WTC11 (cell line): ENCODE data around the gene CEP170B. TPM values are rescaled to one million over a fixed set of nuclear protein-coding genes. Genes with fewer than 3 reads are reported as not detected.

ENCODE experiments used
- ATAC-seq: fragments of 200-7000 bp; cut with Tn5 transposase; 2 replicates; pipeline ENCODE4 v1.10.0; 2021; ENCODE audit warnings: mild to moderate bottlenecking, moderate library complexity
- CTCF ChIA-PET: fragments of 300-600 bp; sonication (Branson Sonifier 250); formaldehyde crosslinking; loops from one replicate; lab custom pipeline; 2021; ENCODE audit warnings: antibody characterized with exemption; lab: Charles Lee
- POLR2A ChIA-PET: fragments of 350-600 bp; sonication (Branson Sonifier 250); formaldehyde crosslinking; loops from one replicate; lab custom pipeline; 2021; ENCODE audit warnings: antibody characterized with exemption; lab: Charles Lee
- DNase-seq: peaks from one replicate; pipeline ENCODE4 v3.0.0; 2021; ENCODE audit warnings: low spot score
- H3K27ac Mint-ChIP-seq: 2 replicates; pipeline ENCODE4 v1.8.0; 2021; ENCODE audit warnings: mixed read lengths
- H3K27me3 Mint-ChIP-seq: 2 replicates; pipeline ENCODE4 v1.8.0; 2021; ENCODE audit warnings: low read depth, mild to moderate bottlenecking, moderate library complexity, mixed read lengths
- H3K36me3 Mint-ChIP-seq: 2 replicates; pipeline ENCODE4 v1.8.0; 2021; ENCODE audit warnings: mixed read lengths
- H3K4me1 Mint-ChIP-seq: 2 replicates; pipeline ENCODE4 v1.8.0; 2022; ENCODE audit warnings: mixed read lengths
- H3K4me3 Mint-ChIP-seq: 2 replicates; pipeline ENCODE4 v1.8.0; 2021; ENCODE audit warnings: mild to moderate bottlenecking, moderate library complexity, mixed read lengths
- H3K9me3 Mint-ChIP-seq: 2 replicates; pipeline ENCODE4 v1.8.0; 2021; ENCODE audit warnings: mixed read lengths
- ATF1 ChIP-seq: sonication (generic); formaldehyde crosslinking; IDR thresholded peaks from 2 replicates; pipeline ENCODE4 v1.8.1; 2023; ENCODE audit warnings: mild to moderate bottlenecking, moderate library complexity, missing genetic modification reagents
- CDX4 ChIP-seq: fragments of 250-450 bp; sonication (Bioruptor Pico); IDR thresholded peaks from 2 replicates; pipeline ENCODE4 v1.9.0; 2021; ENCODE audit warnings: moderate library complexity, mild to moderate bottlenecking, inconsistent platforms, borderline replicate concordance
- CREM ChIP-seq: sonication (generic); formaldehyde crosslinking; IDR thresholded peaks from 2 replicates; pipeline ENCODE4 v1.8.1; 2022; ENCODE audit warnings: mild to moderate bottlenecking, missing genetic modification reagents, moderate library complexity
- E2F1 ChIP-seq: sonication (generic); formaldehyde crosslinking; IDR thresholded peaks from 2 replicates; pipeline ENCODE4 v1.8.0; 2022; ENCODE audit warnings: mild to moderate bottlenecking, missing genetic modification reagents
- E2F5 ChIP-seq: sonication (generic); formaldehyde crosslinking; IDR thresholded peaks from 2 replicates; pipeline ENCODE4 v1.8.1; 2022; ENCODE audit warnings: mild to moderate bottlenecking, moderate library complexity, missing genetic modification reagents
- GABPB1 ChIP-seq: sonication (generic); formaldehyde crosslinking; IDR thresholded peaks from 2 replicates; pipeline ENCODE4 v1.8.1; 2023; ENCODE audit warnings: mild to moderate bottlenecking, missing genetic modification reagents
- HMGA2 ChIP-seq: fragments of 250-450 bp; sonication (Bioruptor Pico); IDR thresholded peaks from 2 replicates; pipeline ENCODE4 v1.4.0; 2021; ENCODE audit warnings: mild to moderate bottlenecking, moderate library complexity
- KAT7 ChIP-seq: sonication (generic); formaldehyde crosslinking; IDR thresholded peaks from 2 replicates; pipeline ENCODE4 v1.8.1; 2023; ENCODE audit warnings: missing genetic modification reagents, mild to moderate bottlenecking, borderline replicate concordance
- MLX ChIP-seq: sonication (generic); formaldehyde crosslinking; IDR thresholded peaks from 2 replicates; pipeline ENCODE4 v1.8.1; 2023; ENCODE audit warnings: mild to moderate bottlenecking, missing genetic modification reagents, moderate library complexity
- NFATC4 ChIP-seq: fragments of 250-450 bp; sonication (Bioruptor Pico); IDR thresholded peaks from 2 replicates; pipeline ENCODE4 v1.9.0; 2021; ENCODE audit warnings: mild to moderate bottlenecking
- NR1H2 ChIP-seq: sonication (generic); formaldehyde crosslinking; IDR thresholded peaks from 2 replicates; pipeline ENCODE4 v1.9.0; 2021; ENCODE audit warnings: mild to moderate bottlenecking, moderate library complexity, missing genetic modification reagents
- NR2C2 ChIP-seq: sonication (generic); formaldehyde crosslinking; IDR thresholded peaks from 2 replicates; pipeline ENCODE4 v1.8.0; 2022; ENCODE audit warnings: mild to moderate bottlenecking, missing genetic modification reagents
- PRRX2 ChIP-seq: fragments of 250-450 bp; sonication (Bioruptor Pico); IDR thresholded peaks from 2 replicates; pipeline ENCODE4 v1.8.0; 2021; ENCODE audit warnings: mild to moderate bottlenecking
- RELA ChIP-seq: sonication (generic); formaldehyde crosslinking; IDR thresholded peaks from 2 replicates; pipeline ENCODE4 v1.8.1; 2022; ENCODE audit warnings: missing genetic modification reagents, mild to moderate bottlenecking, borderline replicate concordance
- SMAD4 ChIP-seq: sonication (generic); formaldehyde crosslinking; IDR thresholded peaks from 2 replicates; pipeline ENCODE4 v1.8.0; 2022; ENCODE audit warnings: mild to moderate bottlenecking, missing genetic modification reagents
- SOX15 ChIP-seq: fragments of 250-450 bp; sonication (Bioruptor Pico); IDR thresholded peaks from 2 replicates; pipeline ENCODE4 v1.9.0; 2021; ENCODE audit warnings: mild to moderate bottlenecking
- TEAD1 ChIP-seq: sonication (generic); formaldehyde crosslinking; IDR thresholded peaks from 2 replicates; pipeline ENCODE4 v1.8.0; 2022; ENCODE audit warnings: mild to moderate bottlenecking, missing genetic modification reagents
- ZBTB21 ChIP-seq: sonication (generic); formaldehyde crosslinking; IDR thresholded peaks from 2 replicates; pipeline ENCODE4 v1.8.1; 2023; ENCODE audit warnings: mild to moderate bottlenecking, missing genetic modification reagents, borderline replicate concordance
- ZBTB43 ChIP-seq: sonication (generic); formaldehyde crosslinking; IDR thresholded peaks from 2 replicates; pipeline ENCODE4 v1.8.1; 2023; ENCODE audit warnings: mild to moderate bottlenecking, missing genetic modification reagents
- ZNF396 ChIP-seq: fragments of 250-450 bp; sonication (Bioruptor Pico); IDR thresholded peaks from 2 replicates; pipeline ENCODE4 v1.8.0; 2021; ENCODE audit warnings: mild to moderate bottlenecking, moderate library complexity, borderline replicate concordance
- ZNF532 ChIP-seq: fragments of 250-450 bp; sonication (Bioruptor Pico); IDR thresholded peaks from 2 replicates; pipeline ENCODE4 v1.9.0; 2021; ENCODE audit warnings: mild to moderate bottlenecking, borderline replicate concordance
- total RNA-seq: library from RNA; stranded (reverse); gene quantifications from 3 replicates; pipeline ENCODE4 v1.2.3, GENCODE V29; 2021

CEP170B gene
- total RNA-seq, 1 experiment from 2014 or later: 47.0 TPM

GRCh38 chr14:104879201-104879982 lies 14.3 kb downstream of the CEP170B start:
- POLR2A ChIA-PET: interaction anchor here (0.6 kb wide), 1 partner anchor 395 kb away, joined by 3 read pairs; no protein-coding TSS in a partner anchor
- H3K9me3 Mint-ChIP-seq: no peaks in the 10 kb centered on the region
- no peaks in the 10 kb centered on the region for H3K27me3 Mint-ChIP-seq
- 0 out of 2 replicates have a peak, but pooled peaks cover 6% of the 10 kb centered on the region for H3K4me1 Mint-ChIP-seq
- no peak for TF ChIP-seq PRRX2
- no peak for TF ChIP-seq NFATC4 (CRISPR knock-in tag)
- no peak for TF ChIP-seq SMAD4 (CRISPR knock-in tag)
- TF ChIP-seq ZNF396 (CRISPR knock-in tag): no peak
- TF ChIP-seq ATF1 (CRISPR knock-in tag): no peak
- TF ChIP-seq, all 79 proteins: peak for 0
- DNase-seq: no peak
- CTCF ChIA-PET: interaction anchor here (1.0 kb wide), 1 partner anchor 52 kb away, joined by 3 read pairs; no protein-coding TSS in a partner anchor
- ATAC-seq: no peak
- no peak overlapping the region for H3K4me3 Mint-ChIP-seq
- H3K27ac Mint-ChIP-seq: no peak overlapping the region
- 0 out of 2 replicates have a peak, but pooled peaks cover 2% of the 10 kb centered on the region for H3K36me3 Mint-ChIP-seq

- Mint-ChIP-seq H3K36me3 (0 out of 2 replicates have a peak, but pooled peaks cover 2% of the 10 kb centered on the region), H3K27me3 (no peaks in the 10 kb centered on the region), H3K4me3 (no peak overlapping the region), H3K4me1 (0 out of 2 replicates have a peak, but pooled peaks cover 6% of the 10 kb centered on the region), H3K9me3 (no peaks in the 10 kb centered on the region), H3K27ac (no peak overlapping the region)
- DNase-seq (no peak), ATAC-seq (no peak)
- no peak for TF ChIP-seq CDX4 (CRISPR knock-in tag)
- ChIA-PET POLR2A (no interaction called here), CTCF (interaction anchor here (1.0 kb wide), 1 partner anchor 53 kb away, joined by 3 read pairs; no protein-coding TSS in a partner anchor)
Measured at GRCh38 chr14:104879983-104880565, 15.0 kb downstream of the CEP170B start.

GRCh38 chr14:104880584-104881210 lies 15.6 kb downstream of the CEP170B start:
- ATAC-seq: no peak
- Mint-ChIP-seq H3K9me3 (no peaks in the 10 kb centered on the region), H3K4me1 (0 out of 2 replicates have a peak, but pooled peaks cover 3% of the 10 kb centered on the region), H3K27me3 (no peaks in the 10 kb centered on the region), H3K4me3 (no peak overlapping the region), H3K27ac (peak overlapping the region; percentile 76; the same call in 1 of the 2 replicates), H3K36me3 (0 out of 2 replicates have a peak, but pooled peaks cover 2% of the 10 kb centered on the region)
- ChIA-PET CTCF (interaction anchor here (1.5 to 1.7 kb wide), 2 partner anchors 53 to 112 kb away, joined by 6 to 8 read pairs; no protein-coding TSS in a partner anchor), POLR2A (no interaction called here)
- no peak for DNase-seq
- TF ChIP-seq MLX (CRISPR knock-in tag) (no peak), HMGA2 (CRISPR knock-in tag) (no peak), CREM (CRISPR knock-in tag) (no peak), NR1H2 (no peak), ZBTB43 (CRISPR knock-in tag) (no peak), TEAD1 (no peak), ZBTB21 (no peak), E2F1 (no peak), GABPB1 (CRISPR knock-in tag) (no peak), NR2C2 (no peak), ZNF532 (CRISPR knock-in tag) (no peak), ATF1 (CRISPR knock-in tag) (no peak), E2F5 (CRISPR knock-in tag) (no peak), RELA (CRISPR knock-in tag) (no peak), KAT7 (CRISPR knock-in tag) (no peak), SOX15 (CRISPR knock-in tag) (no peak)
